ENCODE data around the gene RNLS.

The RNLS gene

GRCh38 chr10:88582806-88583583 lies at the start of gene RNLS:
RNLS (minus strand) TSS chr10:88583318.
- DNase-seq (ENCODE audit: low spot score) = peak; percentile 33

GRCh38 chr10:88624840-88625239 lies 41.7 kb upstream of the RNLS start:
- DNase-seq (ENCODE audit: low spot score) = no peak

GRCh38 chr10:88623835-88624234 lies 40.7 kb upstream of the RNLS start:
- DNase-seq (ENCODE audit: low spot score) = no peak

- DNase-seq (ENCODE audit: low spot score) = no peak
Observed at GRCh38 chr10:88620441-88620840, 37.3 kb upstream of the RNLS start.

GRCh38 chr10:88618496-88618895 lies 35.4 kb upstream of the RNLS start:
- no peak for DNase-seq (ENCODE audit: low spot score)

GRCh38 chr10:88617772-88618300 lies 34.7 kb upstream of the RNLS start:
- no peak for DNase-seq (ENCODE audit: low spot score)

- DNase-seq (ENCODE audit: low spot score) = no peak
Observed at GRCh38 chr10:88616250-88616977, 33.3 kb upstream of the RNLS start.

- no peak for DNase-seq (ENCODE audit: low spot score)
Observed at GRCh38 chr10:88608780-88609179, 25.7 kb upstream of the RNLS start.

- no peak for DNase-seq (ENCODE audit: low spot score)
Observed at GRCh38 chr10:88608052-88608732, 25.1 kb upstream of the RNLS start.

- no peak for DNase-seq (ENCODE audit: low spot score)
Observed at GRCh38 chr10:88598055-88598454, 14.9 kb upstream of the RNLS start.

GRCh38 chr10:88594482-88594881 lies 11.4 kb upstream of the RNLS start:
- no peak for DNase-seq (ENCODE audit: low spot score)

- no peak for DNase-seq (ENCODE audit: low spot score)
Observed at GRCh38 chr10:88592906-88593305, 9.8 kb upstream of the RNLS start.

- DNase-seq (ENCODE audit: low spot score) = no peak
Observed at GRCh38 chr10:88592381-88592780, 9.3 kb upstream of the RNLS start.

- DNase-seq (ENCODE audit: low spot score) = no peak
Observed at GRCh38 chr10:88586462-88586861, 3.3 kb upstream of the RNLS start, which contains the start of gene LIPJ. LIPJ (plus strand) TSS chr10:88586762; CDS start chr10:88590688, 3,926 bp downstream.

- no peak for DNase-seq (ENCODE audit: low spot score)
Observed at GRCh38 chr10:88583584-88583957, 453 bp upstream of the RNLS start.

GRCh38 chr10:88582411-88582805 lies 710 bp downstream of the RNLS start:
- no peak for DNase-seq (ENCODE audit: low spot score)

- DNase-seq (ENCODE audit: low spot score) = no peak
Observed at GRCh38 chr10:88565072-88565471, 18.0 kb downstream of the RNLS start.

GRCh38 chr10:88562152-88562551 lies 21.0 kb downstream of the RNLS start:
- DNase-seq (ENCODE audit: low spot score) = no peak

GRCh38 chr10:88557658-88558057 lies 25.5 kb downstream of the RNLS start:
- no peak for DNase-seq (ENCODE audit: low spot score)

GRCh38 chr10:88557256-88557655 lies 25.9 kb downstream of the RNLS start:
- DNase-seq (ENCODE audit: low spot score) = no peak

- DNase-seq (ENCODE audit: low spot score) = no peak
Observed at GRCh38 chr10:88555190-88555908, 27.8 kb downstream of the RNLS start.

Data from HuH-7.5 (cell line).